ENCODE results near the gene TPRG1. TPM values are rescaled to one million over a fixed set of nuclear protein-coding genes. Genes with fewer than 3 reads are reported as not detected.

Gene TPRG1
- total RNA-seq, 1 donor from 2014 or later = 11.6 TPM

DNA sequence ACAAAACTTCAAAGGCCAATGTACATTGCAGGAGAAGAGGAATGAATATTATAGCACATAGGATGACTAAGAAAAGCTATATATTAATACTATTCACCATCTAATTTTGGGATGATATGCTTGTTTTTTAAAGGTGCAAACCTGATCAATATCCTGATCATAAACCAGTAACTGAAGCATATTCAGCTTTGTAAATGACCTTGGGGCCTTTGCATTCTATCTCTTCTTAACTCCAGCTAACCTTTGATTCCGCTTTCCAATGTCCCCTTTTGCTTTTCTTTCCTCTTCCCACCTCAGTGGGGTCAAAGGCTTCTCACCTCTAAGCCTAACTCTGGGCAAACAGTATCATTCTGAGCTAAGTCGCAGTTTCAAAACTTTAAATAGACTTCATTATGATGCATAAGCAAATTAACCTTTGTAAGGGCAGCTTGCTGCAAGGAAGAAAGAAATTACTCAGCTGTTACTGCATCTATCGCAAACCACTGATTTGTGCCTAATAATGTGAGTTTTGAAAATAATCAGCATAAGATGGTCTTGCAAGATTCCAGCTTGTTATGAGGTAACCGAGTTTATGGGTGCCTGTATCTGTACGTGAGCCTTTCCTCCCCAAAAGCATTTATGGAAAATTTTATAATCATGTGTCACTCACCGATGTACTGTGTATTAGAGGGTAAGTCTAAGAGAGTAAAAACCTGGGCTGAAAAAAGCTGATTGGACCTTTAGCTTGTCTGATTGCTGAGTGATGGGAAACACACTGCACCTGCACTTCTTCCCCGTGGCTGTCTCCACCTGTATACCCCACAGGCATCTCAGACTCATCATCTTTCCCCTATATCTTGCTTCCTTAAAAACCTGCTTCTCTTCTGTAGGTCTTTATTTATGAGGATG lies 116.8 kb downstream of the TPRG1 start:
- TF ChIP-seq, protein P1, sequence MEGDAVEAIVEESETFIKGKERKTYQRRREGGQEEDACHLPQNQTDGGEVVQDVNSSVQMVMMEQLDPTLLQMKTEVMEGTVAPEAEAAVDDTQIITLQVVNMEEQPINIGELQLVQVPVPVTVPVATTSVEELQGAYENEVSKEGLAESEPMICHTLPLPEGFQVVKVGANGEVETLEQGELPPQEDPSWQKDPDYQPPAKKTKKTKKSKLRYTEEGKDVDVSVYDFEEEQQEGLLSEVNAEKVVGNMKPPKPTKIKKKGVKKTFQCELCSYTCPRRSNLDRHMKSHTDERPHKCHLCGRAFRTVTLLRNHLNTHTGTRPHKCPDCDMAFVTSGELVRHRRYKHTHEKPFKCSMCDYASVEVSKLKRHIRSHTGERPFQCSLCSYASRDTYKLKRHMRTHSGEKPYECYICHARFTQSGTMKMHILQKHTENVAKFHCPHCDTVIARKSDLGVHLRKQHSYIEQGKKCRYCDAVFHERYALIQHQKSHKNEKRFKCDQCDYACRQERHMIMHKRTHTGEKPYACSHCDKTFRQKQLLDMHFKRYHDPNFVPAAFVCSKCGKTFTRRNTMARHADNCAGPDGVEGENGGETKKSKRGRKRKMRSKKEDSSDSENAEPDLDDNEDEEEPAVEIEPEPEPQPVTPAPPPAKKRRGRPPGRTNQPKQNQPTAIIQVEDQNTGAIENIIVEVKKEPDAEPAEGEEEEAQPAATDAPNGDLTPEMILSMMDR (conservative IDR thresholded peaks at IDR 0.05) = no peak
- peaks cover 39% of the 10 kb centered on the region for H3K27me3 Mint-ChIP-seq
- peaks cover 6% of the 10 kb centered on the region for H3K4me1 Mint-ChIP-seq (ENCODE audit: unreplicated experiment)
- no peaks in the 10 kb centered on the region for H3K36me3 Mint-ChIP-seq
- DNase-seq (ENCODE audit: extremely low spot score, unreplicated experiment) = no peak
- H3K4me3 Mint-ChIP-seq = no peak overlapping the region
- H3K27ac Mint-ChIP-seq = no peak overlapping the region
- no peaks in the 10 kb centered on the region for H3K9me3 Mint-ChIP-seq

DNA sequence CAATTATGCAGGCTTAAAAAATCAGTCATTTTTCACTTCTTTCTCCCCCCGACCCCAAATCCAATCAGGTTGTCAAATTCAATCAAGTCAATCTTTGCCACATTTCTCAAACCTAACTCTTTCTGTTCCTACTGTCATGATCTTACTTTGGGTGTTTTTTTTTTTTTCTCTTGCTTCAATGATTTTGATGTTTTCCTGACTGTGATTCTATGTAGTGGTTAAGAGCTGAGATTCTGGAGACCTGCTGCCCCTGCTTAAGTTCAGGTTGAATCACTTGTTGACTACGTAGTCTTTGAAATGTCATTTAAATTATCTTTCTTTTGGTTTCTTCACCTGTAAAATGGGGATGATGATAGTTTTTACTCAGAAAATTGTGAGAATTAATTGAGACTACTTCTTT lies 117.5 kb downstream of the TPRG1 start:
- Mint-ChIP-seq H3K36me3 (no peaks in the 10 kb centered on the region), H3K4me1 (ENCODE audit: unreplicated experiment) (peaks cover 6% of the 10 kb centered on the region), H3K4me3 (no peak overlapping the region), H3K9me3 (no peaks in the 10 kb centered on the region), H3K27me3 (peaks cover 44% of the 10 kb centered on the region), H3K27ac (no peak overlapping the region)
- TF ChIP-seq, protein P1 (conservative IDR thresholded peaks at IDR 0.05) = no peak
- DNase-seq (ENCODE audit: extremely low spot score, unreplicated experiment) = no peak

DNA sequence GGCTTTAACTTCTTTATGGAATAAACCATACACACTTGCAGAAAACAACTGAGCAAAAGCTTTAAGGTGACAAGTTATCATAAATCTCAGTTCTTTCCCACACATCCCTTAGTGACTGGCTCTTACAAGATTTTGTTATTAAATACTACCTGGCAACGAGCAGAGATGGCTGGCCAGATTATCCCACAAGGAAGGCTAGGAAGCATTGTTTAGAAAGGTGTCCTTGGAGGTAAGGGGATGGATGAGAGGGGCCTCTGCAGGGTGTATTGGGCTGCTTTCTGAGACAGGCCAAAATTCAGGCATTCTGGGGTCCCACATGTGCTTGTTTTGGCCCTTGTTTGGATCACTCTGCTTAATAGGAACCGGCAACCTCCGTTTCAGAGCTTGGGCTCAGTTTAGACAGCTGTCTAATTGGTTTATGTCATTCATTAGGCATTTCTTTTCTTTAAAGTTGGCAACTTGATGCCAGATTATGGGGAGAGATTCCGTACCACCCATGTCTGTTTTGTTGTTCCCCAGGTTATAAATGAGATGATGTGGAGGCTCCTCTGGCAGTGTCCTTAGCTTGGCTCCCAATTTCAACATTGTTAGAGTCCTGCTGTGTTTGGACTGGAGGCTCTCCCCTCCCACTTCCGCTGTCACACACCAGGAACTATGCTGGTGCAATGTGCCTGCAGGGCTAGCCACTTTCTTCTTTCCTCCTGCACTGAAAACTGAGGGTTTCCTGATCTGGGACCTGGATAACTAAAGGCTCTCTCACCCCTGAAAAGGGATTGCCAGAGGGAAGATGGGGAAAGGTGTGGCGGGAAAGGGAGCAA lies 121.1 kb downstream of the TPRG1 start:
- TF ChIP-seq, protein P1 (conservative IDR thresholded peaks at IDR 0.05) = no peak
- Mint-ChIP-seq H3K27ac (no peak overlapping the region), H3K36me3 (no peaks in the 10 kb centered on the region), H3K4me3 (no peak overlapping the region), H3K27me3 (peaks cover 48% of the 10 kb centered on the region), H3K9me3 (no peaks in the 10 kb centered on the region), H3K4me1 (ENCODE audit: unreplicated experiment) (no peaks in the 10 kb centered on the region)
- DNase-seq (ENCODE audit: extremely low spot score, unreplicated experiment) = no peak

DNA sequence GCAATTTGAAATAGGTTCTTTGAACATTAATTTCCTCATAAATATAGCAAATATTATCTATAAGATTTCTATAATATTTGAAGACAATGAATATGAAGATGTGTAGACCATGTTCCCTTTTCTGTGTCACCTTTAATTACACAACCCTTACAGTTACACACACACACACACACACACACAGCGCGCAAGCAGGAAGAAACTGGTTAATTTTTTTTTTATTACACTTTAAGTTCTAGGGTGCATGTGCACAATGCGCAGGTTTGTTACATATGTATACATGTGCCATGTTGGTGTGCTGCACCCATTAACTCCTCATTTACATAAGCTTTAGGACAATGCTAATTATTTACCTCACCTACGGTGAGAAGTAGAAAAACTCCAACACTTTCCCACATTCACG lies 122.9 kb downstream of the TPRG1 start:
- no peak for DNase-seq (ENCODE audit: extremely low spot score, unreplicated experiment)
- H3K36me3 Mint-ChIP-seq = no peaks in the 10 kb centered on the region
- TF ChIP-seq, protein P1 (conservative IDR thresholded peaks at IDR 0.05) = no peak
- no peaks in the 10 kb centered on the region for H3K4me1 Mint-ChIP-seq (ENCODE audit: unreplicated experiment)
- H3K4me3 Mint-ChIP-seq = no peak overlapping the region
- no peaks in the 10 kb centered on the region for H3K9me3 Mint-ChIP-seq
- peaks cover 52% of the 10 kb centered on the region for H3K27me3 Mint-ChIP-seq
- no peak overlapping the region for H3K27ac Mint-ChIP-seq

DNA sequence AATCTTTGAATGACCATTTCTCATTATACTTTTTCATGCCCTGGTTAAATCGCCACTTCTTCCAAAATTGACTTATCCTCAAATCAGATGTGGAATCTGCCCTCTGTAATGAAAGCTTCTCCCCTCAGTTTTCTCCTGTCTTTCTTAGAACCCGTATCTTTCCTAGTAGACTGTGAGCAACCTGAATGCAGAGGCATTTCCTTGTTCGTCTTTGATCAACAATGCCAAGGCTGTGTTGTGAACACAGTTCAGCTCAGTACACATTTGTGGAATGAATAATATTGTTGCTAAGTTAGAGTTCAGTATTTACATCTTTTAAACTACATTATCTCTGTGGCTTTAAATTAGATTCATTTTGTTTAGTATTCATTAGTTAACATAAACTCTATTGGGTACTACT lies 123.3 kb downstream of the TPRG1 start:
- H3K36me3 Mint-ChIP-seq = no peaks in the 10 kb centered on the region
- H3K27ac Mint-ChIP-seq = no peak overlapping the region
- no peaks in the 10 kb centered on the region for H3K9me3 Mint-ChIP-seq
- H3K4me3 Mint-ChIP-seq = no peak overlapping the region
- H3K4me1 Mint-ChIP-seq (ENCODE audit: unreplicated experiment) = no peaks in the 10 kb centered on the region
- DNase-seq (ENCODE audit: extremely low spot score, unreplicated experiment) = no peak
- peaks cover 55% of the 10 kb centered on the region for H3K27me3 Mint-ChIP-seq
- TF ChIP-seq, protein P1 (conservative IDR thresholded peaks at IDR 0.05) = no peak
